Suprapubic skin (tissue), 3 donors: ENCODE measurements around the gene MCF2L.

ENCODE experiments used
- CTCF ChIP-seq, 2 donors: fragments of 200-600 bp in 1 of 2; fragments of 450-650 bp in 1 of 2; sonication (generic) in 1 of 2; IDR thresholded peaks; one replicate each; pipeline ENCODE4 v1.5.1; 2016 to 2019; ENCODE audit warnings: antibody characterized with exemption in 2 of 2, mild to moderate bottlenecking in 1 of 2, moderate library complexity in 1 of 2
- POLR2AphosphoS5 ChIP-seq, 3 donors: sonication (generic); formaldehyde crosslinking; IDR thresholded peaks; one replicate each; pipeline ENCODE4 v1.6.1; 2017; ENCODE audit warnings: antibody characterized with exemption in 3 of 3

- TF ChIP-seq CTCF (IDR thresholded peaks at IDR 0.05) (no peak), POLR2AphosphoS5 (IDR thresholded peaks at IDR 0.05) (no peak)
Measured at GRCh38 chr13:113110048-113110851, 141.2 kb downstream of the MCF2L start.
